ENCODE data around the gene TNFRSF1B. TPM values are rescaled to one million over a fixed set of nuclear protein-coding genes. Genes with fewer than 3 reads are reported as not detected.

Gene TNFRSF1B
- polyA plus RNA-seq, 1 donor (not counting 4 experiments of a cell fraction or from before 2014, with no cell fraction given) = 0.04 TPM

DNA sequence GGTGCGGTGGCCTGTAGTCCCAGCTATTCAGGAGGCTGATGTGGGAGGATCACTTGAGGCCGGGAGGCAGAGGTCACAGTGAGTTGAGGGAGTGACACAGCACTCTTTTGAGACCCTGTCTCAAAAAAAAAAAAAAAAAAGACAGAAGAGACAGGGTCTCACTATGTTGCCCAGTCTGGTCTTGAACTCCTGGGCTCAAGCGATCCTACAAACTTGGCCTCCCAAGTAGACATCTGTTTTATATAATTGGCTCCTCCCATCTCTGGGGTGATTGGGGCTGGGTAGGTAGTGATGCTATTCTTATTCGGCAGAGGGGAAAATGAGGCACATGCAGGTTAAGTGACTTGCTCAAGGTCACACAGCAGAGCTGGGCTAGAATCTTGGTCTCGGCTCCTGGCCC, 39.4 kb downstream of the TNFRSF1B start:
- H3K9ac ChIP-seq (ENCODE audit: control insufficient read depth, extremely low read depth, insufficient read depth, low read length) = no peak overlapping the region
- H3K4me3 ChIP-seq (ENCODE audit: control insufficient read depth in 2 of 3, extremely low read depth in 1 of 3, insufficient read depth in 2 of 3, low read depth in 1 of 3, low read length in 3 of 3) = no peak overlapping the region
- H2AFZ ChIP-seq (ENCODE audit: control insufficient read depth, low read length) = no peak overlapping the region
- no peaks in the 10 kb centered on the region for H3K9me1 ChIP-seq (ENCODE audit: control insufficient read depth, extremely low read depth, insufficient read depth, low read length)
- H3K36me3 ChIP-seq (ENCODE audit: control insufficient read depth in 2 of 2, extremely low read depth in 1 of 2, insufficient read depth in 2 of 2, low read length in 2 of 2) = no peaks in the 10 kb centered on the region
- dilution Hi-C loops (cut with MboI; ENCODE audit: extremely low pct_ligation_motif_present, low sequenced_read_pairs) = no loop called here
- no peaks in the 10 kb centered on the region for H3K4me1 ChIP-seq (ENCODE audit: control insufficient read depth, extremely low read depth, insufficient read depth, low read length)
- H3K27me3 ChIP-seq (ENCODE audit: control insufficient read depth, extremely low read depth, insufficient read depth, low read length) = no peaks in the 10 kb centered on the region
- no peak overlapping the region for H3K27ac ChIP-seq (ENCODE audit: control insufficient read depth, insufficient read depth, low read length)
- TF ChIP-seq, protein P1, sequence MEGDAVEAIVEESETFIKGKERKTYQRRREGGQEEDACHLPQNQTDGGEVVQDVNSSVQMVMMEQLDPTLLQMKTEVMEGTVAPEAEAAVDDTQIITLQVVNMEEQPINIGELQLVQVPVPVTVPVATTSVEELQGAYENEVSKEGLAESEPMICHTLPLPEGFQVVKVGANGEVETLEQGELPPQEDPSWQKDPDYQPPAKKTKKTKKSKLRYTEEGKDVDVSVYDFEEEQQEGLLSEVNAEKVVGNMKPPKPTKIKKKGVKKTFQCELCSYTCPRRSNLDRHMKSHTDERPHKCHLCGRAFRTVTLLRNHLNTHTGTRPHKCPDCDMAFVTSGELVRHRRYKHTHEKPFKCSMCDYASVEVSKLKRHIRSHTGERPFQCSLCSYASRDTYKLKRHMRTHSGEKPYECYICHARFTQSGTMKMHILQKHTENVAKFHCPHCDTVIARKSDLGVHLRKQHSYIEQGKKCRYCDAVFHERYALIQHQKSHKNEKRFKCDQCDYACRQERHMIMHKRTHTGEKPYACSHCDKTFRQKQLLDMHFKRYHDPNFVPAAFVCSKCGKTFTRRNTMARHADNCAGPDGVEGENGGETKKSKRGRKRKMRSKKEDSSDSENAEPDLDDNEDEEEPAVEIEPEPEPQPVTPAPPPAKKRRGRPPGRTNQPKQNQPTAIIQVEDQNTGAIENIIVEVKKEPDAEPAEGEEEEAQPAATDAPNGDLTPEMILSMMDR (optimal IDR thresholded peaks at IDR 0.05 in 1 of 3, IDR thresholded peaks at IDR 0.05 in 1 of 3, conservative IDR thresholded peaks at IDR 0.05 in 1 of 3; ENCODE audit: extremely low read depth in 1 of 3, insufficient read depth in 2 of 3, low read length in 3 of 3) = no peak
- no peaks in the 10 kb centered on the region for H4K20me1 ChIP-seq (ENCODE audit: control insufficient read depth, extremely low read depth, insufficient read depth, low read length)
- DNase-seq (ENCODE audit: low read depth, low spot score) (no peak), FAIRE-seq (no peak)
- H3K9me3 ChIP-seq (ENCODE audit: control insufficient read depth, low read depth, low read length) = no peaks in the 10 kb centered on the region
- no peak overlapping the region for H3K4me2 ChIP-seq (ENCODE audit: control insufficient read depth, extremely low read depth, insufficient read depth, low read depth, low read length)
- H3K79me2 ChIP-seq (ENCODE audit: control insufficient read depth, insufficient read depth, low read length) = no peaks in the 10 kb centered on the region

- DNase-seq (ENCODE audit: low read depth, low spot score) (no peak), FAIRE-seq (no peak)
- Histone ChIP-seq H3K79me2 (ENCODE audit: control insufficient read depth, insufficient read depth, low read length) (no peaks in the 10 kb centered on the region), H3K9me3 (ENCODE audit: control insufficient read depth, low read depth, low read length) (no peaks in the 10 kb centered on the region), H2AFZ (ENCODE audit: control insufficient read depth, low read length) (no peak overlapping the region), H3K9me1 (ENCODE audit: control insufficient read depth, extremely low read depth, insufficient read depth, low read length) (no peaks in the 10 kb centered on the region), H3K36me3 (ENCODE audit: control insufficient read depth in 2 of 2, extremely low read depth in 1 of 2, insufficient read depth in 2 of 2, low read length in 2 of 2) (no peaks in the 10 kb centered on the region), H3K27ac (ENCODE audit: control insufficient read depth, insufficient read depth, low read length) (no peak overlapping the region), H3K4me2 (ENCODE audit: control insufficient read depth, extremely low read depth, insufficient read depth, low read depth, low read length) (no peak overlapping the region), H3K27me3 (ENCODE audit: control insufficient read depth, extremely low read depth, insufficient read depth, low read length) (no peaks in the 10 kb centered on the region), H3K4me1 (ENCODE audit: control insufficient read depth, extremely low read depth, insufficient read depth, low read length) (no peaks in the 10 kb centered on the region), H4K20me1 (ENCODE audit: control insufficient read depth, extremely low read depth, insufficient read depth, low read length) (no peaks in the 10 kb centered on the region), H3K9ac (ENCODE audit: control insufficient read depth, extremely low read depth, insufficient read depth, low read length) (no peak overlapping the region), H3K4me3 (ENCODE audit: control insufficient read depth in 2 of 3, extremely low read depth in 1 of 3, insufficient read depth in 2 of 3, low read depth in 1 of 3, low read length in 3 of 3) (no peak overlapping the region)
- dilution Hi-C loops (cut with MboI; ENCODE audit: extremely low pct_ligation_motif_present, low sequenced_read_pairs) = no loop called here
- TF ChIP-seq, protein P1 (optimal IDR thresholded peaks at IDR 0.05 in 1 of 3, IDR thresholded peaks at IDR 0.05 in 1 of 3, conservative IDR thresholded peaks at IDR 0.05 in 1 of 3; ENCODE audit: extremely low read depth in 1 of 3, insufficient read depth in 2 of 3, low read length in 3 of 3) = no peak
- no peak for TF ChIP-seq EZH2 (IDR thresholded peaks at IDR 0.05; ENCODE audit: low read length)
Measured at GRCh38 chr1:12206792-12207424, 40.1 kb downstream of the TNFRSF1B start.

Measured in keratinocyte (primary cell).